Ovary (tissue), 3 donors: ENCODE results near the gene SPDYE2.
"Not testable (repeated sequence)": the region's sequence is repeated elsewhere in the genome, so short reads cannot be mapped to it uniquely, and the experiment has no call there.

Source experiments
- CTCF ChIP-seq, 3 donors: fragments of 450-650 bp in 2 of 3; fragments of 200-600 bp in 1 of 3; IDR thresholded peaks; one replicate each; pipeline versions ENCODE4 v1.5.1 to v1.8.0; 2016 to 2022; ENCODE audit warnings: antibody characterized with exemption in 3 of 3, mild to moderate bottlenecking in 1 of 3
- EP300 ChIP-seq: sonication (generic); formaldehyde crosslinking; IDR thresholded peaks from one replicate; pipeline ENCODE4 v1.6.1; 2017; ENCODE audit warnings: antibody characterized with exemption
- POLR2A ChIP-seq: fragments of 450-650 bp; IDR thresholded peaks from one replicate; pipeline ENCODE4 v1.6.1; 2017; ENCODE audit warnings: antibody characterized with exemption, mild to moderate bottlenecking, moderate library complexity
- donor health status: DM: no; HTN: no; CAD: no.

- not testable (repeated sequence) for TF ChIP-seq CTCF (IDR thresholded peaks at IDR 0.05); POLR2A; EP300
These were observed 33.4 kb upstream of the SPDYE2 start, which contains the start of gene RASA4B for GRCh38 chr7:102517550-102518147.
